ENCODE measurements around the gene NADSYN1.

DNA sequence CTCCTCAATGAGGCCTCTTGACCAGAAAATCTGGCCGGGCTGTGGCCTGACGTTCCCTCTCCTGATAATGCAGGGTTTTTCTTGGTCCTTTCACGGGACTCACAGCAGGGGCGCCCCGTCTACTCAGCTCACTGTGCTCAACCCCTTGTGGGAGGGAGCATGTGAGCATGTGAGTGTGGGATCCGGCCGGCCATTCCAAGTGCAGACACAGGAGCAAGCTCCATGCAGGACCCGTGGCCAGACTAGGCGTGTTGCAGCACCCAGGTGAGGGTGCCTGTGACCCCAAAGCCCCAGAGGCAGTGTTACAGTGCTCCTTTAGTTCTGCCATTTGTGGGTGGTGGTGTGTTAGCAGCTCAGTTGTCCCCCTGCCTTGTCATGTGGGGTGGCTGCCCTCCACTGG is 22.8 kb upstream of the NADSYN1 start:
- TF ChIP-seq CTCF (conservative IDR thresholded peaks at IDR 0.05 in 1 of 2, IDR thresholded peaks at IDR 0.05 in 1 of 2; ENCODE audit: low read depth in 1 of 2, low read length in 2 of 2) = no peak
- TF ChIP-seq EZH2 (IDR thresholded peaks at IDR 0.05; ENCODE audit: low read length, missing control alignments) = no peak

Data from fibroblast of lung (primary cell).